HG02759 (cell line): ENCODE measurements around the gene PLSCR3.
"Not testable (repeated sequence)": the region's sequence is repeated elsewhere in the genome, so short reads cannot be mapped to it uniquely, and the experiment has no call there.

Experiments
- ATAC-seq: cut with Tn5 transposase; IDR thresholded peaks from one replicate; pipeline ENCODE4 v1.9.1; 2021; ENCODE audit warnings: mild to moderate bottlenecking, moderate library complexity; ENCODE audit not compliant: unreplicated experiment

PLSCR3 gene

GRCh38 chr17:7382901-7383300 lies 11.4 kb downstream of the PLSCR3 start:
- no peak for ATAC-seq

- no peak for ATAC-seq
These were observed 13.3 kb downstream of the PLSCR3 start, which contains the start of gene TNK1 for GRCh38 chr17:7380855-7381683. Gene TNK1 (plus strand): TSS chr17:7381089. CDS start chr17:7382927, 1,838 bp downstream.

GRCh38 chr17:7380321-7380720 lies 14.0 kb downstream of the PLSCR3 start:
- ATAC-seq: no peak

GRCh38 chr17:7379134-7379533 lies 15.2 kb downstream of the PLSCR3 start:
- no peak for ATAC-seq

GRCh38 chr17:7374353-7374752 lies 20.0 kb downstream of the PLSCR3 start:
- no peak for ATAC-seq

- ATAC-seq: no peak
These were observed 23.5 kb downstream of the PLSCR3 start for GRCh38 chr17:7370853-7371252.

- no peak for ATAC-seq
These were observed 24.5 kb downstream of the PLSCR3 start for GRCh38 chr17:7369825-7370224.

- not testable (repeated sequence) for ATAC-seq
These were observed 25.7 kb downstream of the PLSCR3 start for GRCh38 chr17:7368599-7368994.

- ATAC-seq: no peak
These were observed 26.3 kb downstream of the PLSCR3 start for GRCh38 chr17:7367918-7368598.

GRCh38 chr17:7367083-7367482 lies 27.2 kb downstream of the PLSCR3 start:
- ATAC-seq: no peak

- ATAC-seq: not testable (repeated sequence)
These were observed 28.4 kb downstream of the PLSCR3 start for GRCh38 chr17:7365963-7366362.

- no peak for ATAC-seq
These were observed 31.0 kb downstream of the PLSCR3 start for GRCh38 chr17:7363311-7363710.

GRCh38 chr17:7361906-7362305 lies 32.4 kb downstream of the PLSCR3 start:
- no peak for ATAC-seq

- no peak for ATAC-seq
These were observed 36.9 kb downstream of the PLSCR3 start for GRCh38 chr17:7357381-7357780.

GRCh38 chr17:7356756-7357155 lies 37.6 kb downstream of the PLSCR3 start:
- no peak for ATAC-seq

- peak; percentile 29 for ATAC-seq
These were observed 38.2 kb downstream of the PLSCR3 start for GRCh38 chr17:7356072-7356549.

- no peak for ATAC-seq
These were observed 38.8 kb downstream of the PLSCR3 start for GRCh38 chr17:7355573-7355972.

GRCh38 chr17:7355053-7355452 lies 39.3 kb downstream of the PLSCR3 start, which contains the start of gene TMEM95:
Gene TMEM95 (plus strand): TSS chr17:7355156. CDS start chr17:7355205, 49 bp downstream.
- ATAC-seq: no peak

- ATAC-seq: no peak
These were observed 40.0 kb downstream of the PLSCR3 start for GRCh38 chr17:7354262-7354843.

- no peak for ATAC-seq
These were observed 41.3 kb downstream of the PLSCR3 start for GRCh38 chr17:7352910-7353635.

- no peak for ATAC-seq
These were observed 41.8 kb downstream of the PLSCR3 start for GRCh38 chr17:7352503-7352889.
